ENCODE data around the gene ARHGEF33. TPM values are rescaled to one million over a fixed set of nuclear protein-coding genes. Genes with fewer than 3 reads are reported as not detected.

Gene ARHGEF33
- total and polyA plus RNA-seq, 3 donors from 2014 or later: 5.9 to 16.7 (median 6.2) TPM

- WGBS, 2 donors: 54 to 74% methylated on average over 1 of the region's 1 CpG
- TF ChIP-seq POLR2A (IDR thresholded peaks at IDR 0.05) (no peak), CTCF (IDR thresholded peaks at IDR 0.05) (no peak)
- no peaks in the 10 kb centered on the region for H3K4me1 ChIP-seq
- H3K27me3 ChIP-seq: no peaks in the 10 kb centered on the region
- H3K27ac ChIP-seq: no peak overlapping the region
- no peak overlapping the region for H3K4me3 ChIP-seq
- no peaks in the 10 kb centered on the region for H3K36me3 ChIP-seq (ENCODE audit: low read depth, missing control alignments)
- DNase-seq: no peak
- no peaks in the 10 kb centered on the region for H3K9me3 ChIP-seq
- intact Hi-C loops (cut with DNase I; ENCODE audit: low total_unique reads): no loop called here
Measured at GRCh38 chr2:38912619-38913018, 22.9 kb downstream of the ARHGEF33 start.

- no peak for DNase-seq
- Histone ChIP-seq H3K9me3 (no peaks in the 10 kb centered on the region), H3K27me3 (no peaks in the 10 kb centered on the region), H3K27ac (no peak overlapping the region), H3K4me3 (no peak overlapping the region), H3K4me1 (no peaks in the 10 kb centered on the region), H3K36me3 (ENCODE audit: low read depth, missing control alignments) (no peaks in the 10 kb centered on the region)
- intact Hi-C loops (cut with DNase I; ENCODE audit: low total_unique reads): no loop called here
- TF ChIP-seq POLR2A (IDR thresholded peaks at IDR 0.05): no peak
- TF ChIP-seq CTCF (IDR thresholded peaks at IDR 0.05): no peak
- WGBS, 2 donors: 89 to 94% methylated on average over 4 of the region's 4 CpGs
Measured at GRCh38 chr2:38922389-38922788, 32.7 kb downstream of the ARHGEF33 start.

GRCh38 chr2:38922902-38923301, 33.2 kb downstream of the ARHGEF33 start:
- H3K36me3 ChIP-seq (ENCODE audit: low read depth, missing control alignments): no peaks in the 10 kb centered on the region
- intact Hi-C loops (cut with DNase I; ENCODE audit: low total_unique reads): no loop called here
- 83 to 84% methylated on average over 2 of the region's 2 CpGs for WGBS, 2 donors
- H3K27me3 ChIP-seq: no peaks in the 10 kb centered on the region
- no peak overlapping the region for H3K27ac ChIP-seq
- no peak overlapping the region for H3K4me3 ChIP-seq
- H3K9me3 ChIP-seq: no peaks in the 10 kb centered on the region
- no peak for TF ChIP-seq CTCF (IDR thresholded peaks at IDR 0.05)
- TF ChIP-seq POLR2A (IDR thresholded peaks at IDR 0.05): no peak
- no peak for DNase-seq
- H3K4me1 ChIP-seq: no peaks in the 10 kb centered on the region

- 79 to 80% methylated on average over 9 of the region's 9 CpGs for WGBS, 2 donors
- Histone ChIP-seq H3K9me3 (no peaks in the 10 kb centered on the region), H3K27me3 (no peaks in the 10 kb centered on the region), H3K36me3 (ENCODE audit: low read depth, missing control alignments) (no peaks in the 10 kb centered on the region), H3K4me1 (no peaks in the 10 kb centered on the region), H3K27ac (no peak overlapping the region), H3K4me3 (no peak overlapping the region)
- intact Hi-C loops (cut with DNase I; ENCODE audit: low total_unique reads): no loop called here
- no peak for DNase-seq
- TF ChIP-seq CTCF (IDR thresholded peaks at IDR 0.05): no peak
- no peak for TF ChIP-seq POLR2A (IDR thresholded peaks at IDR 0.05)
Measured at GRCh38 chr2:38925982-38926381, 36.3 kb downstream of the ARHGEF33 start.

- intact Hi-C loops (cut with DNase I; ENCODE audit: low total_unique reads): no loop called here
- TF ChIP-seq CTCF (IDR thresholded peaks at IDR 0.05) (no peak), POLR2A (IDR thresholded peaks at IDR 0.05) (no peak)
- H3K4me1 ChIP-seq: no peaks in the 10 kb centered on the region
- 85 to 90% methylated on average over 2 of the region's 2 CpGs for WGBS, 2 donors
- no peaks in the 10 kb centered on the region for H3K9me3 ChIP-seq
- H3K4me3 ChIP-seq: no peak overlapping the region
- no peak overlapping the region for H3K27ac ChIP-seq
- H3K27me3 ChIP-seq: no peaks in the 10 kb centered on the region
- no peaks in the 10 kb centered on the region for H3K36me3 ChIP-seq (ENCODE audit: low read depth, missing control alignments)
- no peak for DNase-seq
Measured at GRCh38 chr2:38930600-38930999, 40.9 kb downstream of the ARHGEF33 start.

Measured in testis (tissue), 3 donors.